ENCODE data around the gene GALC.

The GALC gene

GRCh38 chr14:88002421-88003075 lies 9.6 kb upstream of the GALC start:
- no peaks in the 10 kb centered on the region for H3K4me1 ChIP-seq
- no peak for TF ChIP-seq CTCF (IDR thresholded peaks at IDR 0.05)
- no peaks in the 10 kb centered on the region for H3K36me3 ChIP-seq
- no peaks in the 10 kb centered on the region for H3K27me3 ChIP-seq
- no peaks in the 10 kb centered on the region for H3K9me3 ChIP-seq
- intact Hi-C loops (cut with DNase I; ENCODE audit: low total_unique reads), result no loop called here
- H3K27ac ChIP-seq, result no peak overlapping the region
- DNase-seq, result no peak
- H3K4me3 ChIP-seq, result no peak overlapping the region

- intact Hi-C loops (cut with DNase I; ENCODE audit: low total_unique reads), result no loop called here
Observed at GRCh38 chr14:87999277-87999676, 6.3 kb upstream of the GALC start.

GRCh38 chr14:87998482-87998881 lies 5.5 kb upstream of the GALC start:
- intact Hi-C loops (cut with DNase I; ENCODE audit: low total_unique reads), result no loop called here
- no peaks in the 10 kb centered on the region for H3K9me3 ChIP-seq
- H3K4me1 ChIP-seq, result peaks cover 0 to 5% (median 0%) of the 10 kb centered on the region in 4 donors
- no peaks in the 10 kb centered on the region for H3K36me3 ChIP-seq
- no peaks in the 10 kb centered on the region for H3K27me3 ChIP-seq
- no peak for DNase-seq
- H3K27ac ChIP-seq, result no peak overlapping the region
- H3K4me3 ChIP-seq, result no peak overlapping the region
- no peak for TF ChIP-seq CTCF (IDR thresholded peaks at IDR 0.05)

More at GRCh38 chr14:87999277-87999676, 6.3 kb upstream of the GALC start:
- Histone ChIP-seq H3K4me1 (no peaks in the 10 kb centered on the region), H3K4me3 (no peak overlapping the region), H3K27me3 (no peaks in the 10 kb centered on the region), H3K9me3 (no peaks in the 10 kb centered on the region), H3K36me3 (no peaks in the 10 kb centered on the region), H3K27ac (no peak overlapping the region)
- no peak for TF ChIP-seq CTCF (IDR thresholded peaks at IDR 0.05)
- no peak for DNase-seq

GRCh38 chr14:87996291-87996592 lies 3.3 kb upstream of the GALC start:
- Histone ChIP-seq H3K4me1 (peaks cover 0 to 17% (median 4%) of the 10 kb centered on the region in 4 donors), H3K27ac (no peak overlapping the region)

GRCh38 chr14:87995500-87996290 lies 2.7 kb upstream of the GALC start:
- H3K9me3 ChIP-seq, result no peaks in the 10 kb centered on the region
- no peak for DNase-seq
- intact Hi-C loops (cut with DNase I; ENCODE audit: low total_unique reads), result no loop called here
- no peak overlapping the region for H3K27ac ChIP-seq
- H3K27me3 ChIP-seq, result no peaks in the 10 kb centered on the region
- H3K36me3 ChIP-seq, result no peaks in the 10 kb centered on the region
- H3K4me1 ChIP-seq, result peaks cover 0 to 18% (median 4%) of the 10 kb centered on the region in 4 donors
- H3K4me3 ChIP-seq, result no peak overlapping the region
- no peak for TF ChIP-seq CTCF (IDR thresholded peaks at IDR 0.05)

More at GRCh38 chr14:87996291-87996592, 3.3 kb upstream of the GALC start:
- Histone ChIP-seq H3K4me3 (no peak overlapping the region), H3K36me3 (no peaks in the 10 kb centered on the region), H3K9me3 (no peaks in the 10 kb centered on the region), H3K27me3 (no peaks in the 10 kb centered on the region)
- intact Hi-C loops (cut with DNase I; ENCODE audit: low total_unique reads), result no loop called here
- no peak for TF ChIP-seq CTCF (IDR thresholded peaks at IDR 0.05)
- no peak for DNase-seq

Measured in tibial artery (tissue), 4 donors.